NCI-H524 (cell line): Measurements from ENCODE around the gene CDK5RAP1.
A peak's percentile ranks its signal among the peaks of the same experiment; 100 is the strongest.

Source experiments
- DNase-seq, 2 experiments: peaks; one replicate each; lab custom pipeline; 2025; lab: John Stamatoyannopoulos, UW

CDK5RAP1 gene

GRCh38 chr20:33333616-33334015 is 67.7 kb downstream of the CDK5RAP1 start:
- DNase-seq = no peak

GRCh38 chr20:33332905-33333456 is 68.3 kb downstream of the CDK5RAP1 start:
- no peak for DNase-seq

- DNase-seq = no peak
These were observed 72.9 kb downstream of the CDK5RAP1 start for GRCh38 chr20:33328157-33329137.

GRCh38 chr20:33325350-33325749 is 76.0 kb downstream of the CDK5RAP1 start:
- DNase-seq = no peak

GRCh38 chr20:33323236-33323635 is 78.1 kb downstream of the CDK5RAP1 start:
- DNase-seq = no peak

- DNase-seq = no peak
These were observed 78.9 kb downstream of the CDK5RAP1 start for GRCh38 chr20:33322456-33322855.

- DNase-seq = no peak
These were observed 81.3 kb downstream of the CDK5RAP1 start for GRCh38 chr20:33320006-33320405.

- DNase-seq = peak in 1 of 2 experiments; percentile 54
These were observed 83.3 kb downstream of the CDK5RAP1 start for GRCh38 chr20:33318096-33318429.

GRCh38 chr20:33317424-33318095 is 83.8 kb downstream of the CDK5RAP1 start:
- no peak for DNase-seq

GRCh38 chr20:33316958-33317357 is 84.4 kb downstream of the CDK5RAP1 start:
- no peak for DNase-seq

GRCh38 chr20:33316343-33316742 is 85.0 kb downstream of the CDK5RAP1 start:
- DNase-seq = no peak

- DNase-seq = no peak
These were observed 87.5 kb downstream of the CDK5RAP1 start for GRCh38 chr20:33313686-33314314.

- no peak for DNase-seq
These were observed 88.7 kb downstream of the CDK5RAP1 start for GRCh38 chr20:33312583-33312982.

GRCh38 chr20:33311996-33312395 is 89.3 kb downstream of the CDK5RAP1 start:
- DNase-seq = peak in 1 of 2 experiments; percentile 17

- no peak for DNase-seq
These were observed 90.3 kb downstream of the CDK5RAP1 start for GRCh38 chr20:33311011-33311410.

GRCh38 chr20:33310327-33310899 is 90.9 kb downstream of the CDK5RAP1 start:
- no peak for DNase-seq

GRCh38 chr20:33309631-33310030 is 91.7 kb downstream of the CDK5RAP1 start:
- peak; percentile 16 to 49 for DNase-seq
